Ishikawa (cell line): Measurements from ENCODE around the gene WAC.

ENCODE experiments used
- CEBPB ChIP-seq: IDR thresholded peaks from 2 replicates; pipeline ENCODE4 v1.6.1; 2012
- CREB1 ChIP-seq: IDR thresholded peaks from 2 replicates; pipeline ENCODE4 v1.6.1; 2012; ENCODE audit warnings: low read depth
- EGR1 ChIP-seq: IDR thresholded peaks from 2 replicates; pipeline ENCODE4 v1.6.1; 2012
- EP300 ChIP-seq: IDR thresholded peaks from 2 replicates; pipeline ENCODE4 v1.6.1; 2012; ENCODE audit warnings: borderline replicate concordance
- FOXM1 ChIP-seq: IDR thresholded peaks from 2 replicates; pipeline ENCODE4 v1.6.1; 2012; ENCODE audit warnings: low read depth, borderline replicate concordance
- NFIC ChIP-seq: IDR thresholded peaks from 2 replicates; pipeline ENCODE4 v1.6.1; 2012
- RAD21 ChIP-seq: IDR thresholded peaks from 2 replicates; pipeline ENCODE4 v1.6.1; 2012; ENCODE audit warnings: low read depth
- TAF1 ChIP-seq: IDR thresholded peaks from 2 replicates; pipeline ENCODE4 v1.6.1; 2012; ENCODE audit warnings: low read depth, mild to moderate bottlenecking
- TCF12 ChIP-seq: IDR thresholded peaks from 2 replicates; pipeline ENCODE4 v1.6.1; 2012; ENCODE audit warnings: low read depth
- TEAD4 ChIP-seq: IDR thresholded peaks from 2 replicates; pipeline ENCODE4 v1.6.1; 2012
- YY1 ChIP-seq: IDR thresholded peaks from 2 replicates; pipeline ENCODE4 v1.6.1; 2012; ENCODE audit warnings: low read depth
- ZBTB7A ChIP-seq: IDR thresholded peaks from 2 replicates; pipeline ENCODE4 v1.6.1; 2012; ENCODE audit warnings: low read depth
- TF ChIP-seq, protein P1 (sequence below): IDR thresholded peaks from 2 replicates; pipeline ENCODE4 v1.6.1; 2012
- TF ChIP-seq, protein P2 (sequence below): IDR thresholded peaks from 2 replicates; pipeline ENCODE4 v1.6.1; 2012
- TF ChIP-seq, protein P3 (sequence below): IDR thresholded peaks from 2 replicates; pipeline ENCODE4 v1.6.1; 2012; ENCODE audit warnings: low read depth, mild to moderate bottlenecking

Gene WAC

GRCh38 chr10:28508304-28508925, 24.5 kb upstream of the WAC start:
- TF ChIP-seq TCF12 (no peak), TAF1 (no peak), NFIC (no peak), RAD21 (no peak), CREB1 (no peak), CEBPB (no peak), TEAD4 (no peak), YY1 (no peak), EGR1 (no peak), FOXM1 (no peak), ZBTB7A (no peak), EP300 (no peak)
- TF ChIP-seq, protein P1, sequence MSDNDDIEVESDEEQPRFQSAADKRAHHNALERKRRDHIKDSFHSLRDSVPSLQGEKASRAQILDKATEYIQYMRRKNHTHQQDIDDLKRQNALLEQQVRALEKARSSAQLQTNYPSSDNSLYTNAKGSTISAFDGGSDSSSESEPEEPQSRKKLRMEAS = no peak
- TF ChIP-seq, protein P2, sequence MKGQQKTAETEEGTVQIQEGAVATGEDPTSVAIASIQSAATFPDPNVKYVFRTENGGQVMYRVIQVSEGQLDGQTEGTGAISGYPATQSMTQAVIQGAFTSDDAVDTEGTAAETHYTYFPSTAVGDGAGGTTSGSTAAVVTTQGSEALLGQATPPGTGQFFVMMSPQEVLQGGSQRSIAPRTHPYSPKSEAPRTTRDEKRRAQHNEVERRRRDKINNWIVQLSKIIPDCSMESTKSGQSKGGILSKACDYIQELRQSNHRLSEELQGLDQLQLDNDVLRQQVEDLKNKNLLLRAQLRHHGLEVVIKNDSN = no peak
- TF ChIP-seq, protein P3, sequence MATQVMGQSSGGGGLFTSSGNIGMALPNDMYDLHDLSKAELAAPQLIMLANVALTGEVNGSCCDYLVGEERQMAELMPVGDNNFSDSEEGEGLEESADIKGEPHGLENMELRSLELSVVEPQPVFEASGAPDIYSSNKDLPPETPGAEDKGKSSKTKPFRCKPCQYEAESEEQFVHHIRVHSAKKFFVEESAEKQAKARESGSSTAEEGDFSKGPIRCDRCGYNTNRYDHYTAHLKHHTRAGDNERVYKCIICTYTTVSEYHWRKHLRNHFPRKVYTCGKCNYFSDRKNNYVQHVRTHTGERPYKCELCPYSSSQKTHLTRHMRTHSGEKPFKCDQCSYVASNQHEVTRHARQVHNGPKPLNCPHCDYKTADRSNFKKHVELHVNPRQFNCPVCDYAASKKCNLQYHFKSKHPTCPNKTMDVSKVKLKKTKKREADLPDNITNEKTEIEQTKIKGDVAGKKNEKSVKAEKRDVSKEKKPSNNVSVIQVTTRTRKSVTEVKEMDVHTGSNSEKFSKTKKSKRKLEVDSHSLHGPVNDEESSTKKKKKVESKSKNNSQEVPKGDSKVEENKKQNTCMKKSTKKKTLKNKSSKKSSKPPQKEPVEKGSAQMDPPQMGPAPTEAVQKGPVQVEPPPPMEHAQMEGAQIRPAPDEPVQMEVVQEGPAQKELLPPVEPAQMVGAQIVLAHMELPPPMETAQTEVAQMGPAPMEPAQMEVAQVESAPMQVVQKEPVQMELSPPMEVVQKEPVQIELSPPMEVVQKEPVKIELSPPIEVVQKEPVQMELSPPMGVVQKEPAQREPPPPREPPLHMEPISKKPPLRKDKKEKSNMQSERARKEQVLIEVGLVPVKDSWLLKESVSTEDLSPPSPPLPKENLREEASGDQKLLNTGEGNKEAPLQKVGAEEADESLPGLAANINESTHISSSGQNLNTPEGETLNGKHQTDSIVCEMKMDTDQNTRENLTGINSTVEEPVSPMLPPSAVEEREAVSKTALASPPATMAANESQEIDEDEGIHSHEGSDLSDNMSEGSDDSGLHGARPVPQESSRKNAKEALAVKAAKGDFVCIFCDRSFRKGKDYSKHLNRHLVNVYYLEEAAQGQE = no peak

GRCh38 chr10:28509286-28509685, 23.6 kb upstream of the WAC start:
- TF ChIP-seq YY1 (no peak), RAD21 (no peak), TCF12 (no peak), TAF1 (no peak), FOXM1 (no peak), EGR1 (no peak)
- TF ChIP-seq, protein P1 = no peak

DNA sequence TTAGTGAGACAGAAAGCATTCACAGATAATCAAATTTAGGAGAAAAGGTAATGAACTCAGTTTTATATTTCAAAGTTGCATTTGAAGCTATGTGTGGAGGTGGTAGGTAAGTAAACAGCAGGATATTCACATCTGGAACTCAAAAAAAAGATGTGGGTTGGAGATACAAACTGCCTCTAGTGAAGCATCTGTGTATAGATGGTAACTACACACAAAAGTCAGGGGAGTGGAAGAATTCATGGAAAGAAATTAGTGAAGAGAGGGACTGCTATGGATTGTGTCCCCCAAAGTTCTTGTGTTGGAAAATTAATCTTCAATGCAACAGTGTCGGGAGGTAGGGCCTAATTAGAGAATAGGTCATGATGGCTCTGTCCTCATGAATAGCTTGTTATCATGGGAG, 18.3 kb upstream of the WAC start:
- TF ChIP-seq EP300 (no peak), EGR1 (no peak), ZBTB7A (no peak), FOXM1 (no peak), TEAD4 (no peak), RAD21 (no peak)
- TF ChIP-seq, protein P3 = no peak
- TF ChIP-seq, protein P2 = no peak

DNA sequence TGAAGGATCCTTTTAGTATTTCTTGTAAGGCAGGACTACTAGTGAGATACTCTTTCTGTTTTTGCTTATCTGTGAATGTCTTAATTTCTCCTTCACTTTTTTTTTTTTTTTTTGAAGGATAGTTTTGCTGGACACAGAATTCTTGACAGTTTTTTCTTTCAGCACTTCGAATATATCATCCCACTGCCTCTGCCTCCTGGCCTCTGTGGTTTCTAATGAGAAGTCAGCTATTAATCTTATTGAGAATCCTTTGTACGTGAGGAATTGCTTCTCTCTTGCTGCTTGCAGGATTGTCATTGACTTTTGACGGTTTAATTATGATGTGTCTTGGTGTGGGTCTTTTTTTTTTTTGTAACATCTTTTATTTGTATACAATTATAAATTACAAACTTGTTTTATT, 12.6 kb upstream of the WAC start:
- TF ChIP-seq YY1 = no peak
- TF ChIP-seq ZBTB7A = no peak
- TF ChIP-seq TCF12 = no peak
- no peak for TF ChIP-seq CREB1
- no peak for TF ChIP-seq CEBPB
- TF ChIP-seq, protein P2 = no peak
- TF ChIP-seq EGR1 = no peak
- no peak for TF ChIP-seq RAD21
- no peak for TF ChIP-seq TAF1
- TF ChIP-seq TEAD4 = no peak

DNA sequence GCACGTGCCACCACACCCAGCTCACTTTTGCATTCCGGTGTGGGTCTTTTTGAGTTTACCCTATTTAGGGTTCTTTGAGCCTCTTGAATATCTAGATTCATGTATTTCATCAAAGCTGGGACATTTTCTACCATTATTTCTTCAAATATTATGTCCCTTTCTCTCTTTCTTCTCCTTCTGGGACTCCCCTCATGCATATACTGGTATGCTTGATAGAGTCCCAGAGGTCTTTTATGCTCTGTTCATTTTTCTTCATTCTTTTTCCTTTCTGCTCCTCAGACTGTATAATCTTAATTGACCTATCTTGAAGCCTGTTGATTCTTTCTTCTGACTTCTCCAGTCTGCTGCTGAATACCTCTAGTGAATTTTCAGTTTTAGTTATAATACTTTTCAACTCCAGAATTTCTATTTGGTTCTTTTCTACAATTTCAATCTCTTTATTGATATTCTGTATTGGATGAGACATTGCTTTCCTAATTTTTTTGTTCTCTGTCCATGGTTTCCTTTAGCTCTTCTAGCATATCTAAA, 9.1 kb upstream of the WAC start:
- no peak for TF ChIP-seq EP300

DNA sequence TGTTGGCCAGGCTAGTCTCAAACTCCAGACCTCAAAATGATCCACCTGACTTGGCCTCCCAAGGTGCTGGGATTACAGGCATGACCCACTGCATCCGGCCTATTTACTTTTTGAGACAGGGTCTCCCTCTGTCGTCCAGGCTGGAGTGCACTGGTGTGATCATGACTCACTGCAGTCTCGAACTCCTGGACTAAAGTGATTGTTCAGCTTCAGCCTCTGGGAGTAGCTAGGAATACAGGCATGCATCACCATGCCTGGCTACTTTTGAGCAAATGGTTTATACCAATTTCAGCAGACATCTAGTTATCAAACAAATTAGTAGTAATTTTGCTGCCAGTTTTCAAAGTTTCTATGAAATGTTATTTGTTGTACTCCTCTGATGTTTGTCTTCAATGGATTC, 2.2 kb upstream of the WAC start:
- TF ChIP-seq TEAD4 (no peak), RAD21 (no peak), TAF1 (no peak), EGR1 (no peak), ZBTB7A (no peak), TCF12 (no peak)
- TF ChIP-seq, protein P3 = no peak
- TF ChIP-seq, protein P2 = no peak
